AG09309 (cell line): Measurements from ENCODE around the gene IMMP2L.

Experiments
- DNase-seq: peaks from one replicate; pipeline ENCODE4 v3.0.0-alpha.2; 2010; ENCODE audit warnings: low read depth
- H3K4me3 ChIP-seq: 2 replicates; pipeline ENCODE4 v1.5.1; 2011; ENCODE audit warnings: mild to moderate bottlenecking, low read depth, low read length, moderate library complexity; ENCODE audit not compliant: control insufficient read depth
- CTCF ChIP-seq: IDR thresholded peaks from 2 replicates; pipeline ENCODE4 v1.5.1; 2011; ENCODE audit warnings: mild to moderate bottlenecking, low read depth, low read length, inconsistent platforms; ENCODE audit not compliant: insufficient read depth, control insufficient read depth; ENCODE audit errors: missing control alignments

The IMMP2L gene

GRCh38 chr7:110835218-110835617, 727.1 kb downstream of the IMMP2L start:
- no peak for DNase-seq
- no peak for TF ChIP-seq CTCF
- no peak overlapping the region for H3K4me3 ChIP-seq

- no peak for TF ChIP-seq CTCF
- no peak for DNase-seq
Observed at GRCh38 chr7:110831419-110831818, 730.9 kb downstream of the IMMP2L start.

GRCh38 chr7:110830778-110831177, 731.5 kb downstream of the IMMP2L start:
- DNase-seq, result no peak
- H3K4me3 ChIP-seq, result no peak overlapping the region
- TF ChIP-seq CTCF, result no peak

More at GRCh38 chr7:110831419-110831818, 730.9 kb downstream of the IMMP2L start:
- H3K4me3 ChIP-seq, result no peak overlapping the region

GRCh38 chr7:110827936-110828335, 734.4 kb downstream of the IMMP2L start:
- no peak for DNase-seq
- H3K4me3 ChIP-seq, result no peak overlapping the region
- TF ChIP-seq CTCF, result no peak

GRCh38 chr7:110827287-110827855, 734.9 kb downstream of the IMMP2L start:
- TF ChIP-seq CTCF, result no peak
- DNase-seq, result no peak
- H3K4me3 ChIP-seq, result no peak overlapping the region

GRCh38 chr7:110813986-110814385, 748.3 kb downstream of the IMMP2L start:
- no peak for TF ChIP-seq CTCF
- no peak for DNase-seq
- no peak overlapping the region for H3K4me3 ChIP-seq

- no peak overlapping the region for H3K4me3 ChIP-seq
- TF ChIP-seq CTCF, result no peak
- no peak for DNase-seq
Observed at GRCh38 chr7:110809832-110810231, 752.5 kb downstream of the IMMP2L start.
